Measurements from ENCODE around the gene SCRN1. TPM values are rescaled to one million over a fixed set of nuclear protein-coding genes. Genes with fewer than 3 reads are reported as not detected.
"Not testable (repeated sequence)": the region's sequence is repeated elsewhere in the genome, so short reads cannot be mapped to it uniquely, and the experiment has no call there.

The SCRN1 gene
- total RNA-seq, 1 experiment from 2014 or later: 20.5 TPM

GRCh38 chr7:29915481-29916215 lies 74.0 kb downstream of the SCRN1 start:
- DNase-seq (ENCODE audit: low read depth): no peak
- in situ Hi-C loops (cut with HindIII; ENCODE audit: low pct_unique_long_range_greater_than_20kb, low sequenced_read_pairs): no loop called here

GRCh38 chr7:29914180-29914579 lies 75.4 kb downstream of the SCRN1 start:
- DNase-seq (ENCODE audit: low read depth): no peak
- in situ Hi-C loops (cut with HindIII; ENCODE audit: low pct_unique_long_range_greater_than_20kb, low sequenced_read_pairs): no loop called here

- no peak for DNase-seq (ENCODE audit: low read depth)
- in situ Hi-C loops (cut with HindIII; ENCODE audit: low pct_unique_long_range_greater_than_20kb, low sequenced_read_pairs): no loop called here
Observed at GRCh38 chr7:29906200-29907022, 83.2 kb downstream of the SCRN1 start.

- DNase-seq (ENCODE audit: low read depth): no peak
- in situ Hi-C loops (cut with HindIII; ENCODE audit: low pct_unique_long_range_greater_than_20kb, low sequenced_read_pairs): no loop called here
Observed at GRCh38 chr7:29900745-29901144, 88.9 kb downstream of the SCRN1 start.

GRCh38 chr7:29898301-29898700 lies 91.3 kb downstream of the SCRN1 start:
- DNase-seq (ENCODE audit: low read depth): no peak
- in situ Hi-C loops (cut with HindIII; ENCODE audit: low pct_unique_long_range_greater_than_20kb, low sequenced_read_pairs): no loop called here

- no peak for DNase-seq (ENCODE audit: low read depth)
- in situ Hi-C loops (cut with HindIII; ENCODE audit: low pct_unique_long_range_greater_than_20kb, low sequenced_read_pairs): no loop called here
Observed at GRCh38 chr7:29896685-29897411, 92.8 kb downstream of the SCRN1 start.

GRCh38 chr7:29895559-29895958 lies 94.0 kb downstream of the SCRN1 start:
- no peak for DNase-seq (ENCODE audit: low read depth)
- in situ Hi-C loops (cut with HindIII; ENCODE audit: low pct_unique_long_range_greater_than_20kb, low sequenced_read_pairs): no loop called here

GRCh38 chr7:29894256-29894655 lies 95.3 kb downstream of the SCRN1 start:
- no peak for DNase-seq (ENCODE audit: low read depth)
- in situ Hi-C loops (cut with HindIII; ENCODE audit: low pct_unique_long_range_greater_than_20kb, low sequenced_read_pairs): no loop called here

- in situ Hi-C loops (cut with HindIII; ENCODE audit: low pct_unique_long_range_greater_than_20kb, low sequenced_read_pairs): no loop called here
Observed at GRCh38 chr7:29893351-29893965, 96.1 kb downstream of the SCRN1 start.

GRCh38 chr7:29892231-29892630 lies 97.4 kb downstream of the SCRN1 start:
- in situ Hi-C loops (cut with HindIII; ENCODE audit: low pct_unique_long_range_greater_than_20kb, low sequenced_read_pairs): no loop called here
- no peak for DNase-seq (ENCODE audit: low read depth)

More at GRCh38 chr7:29893351-29893965, 96.1 kb downstream of the SCRN1 start:
- DNase-seq (ENCODE audit: low read depth): no peak

- DNase-seq (ENCODE audit: low read depth): no peak
- in situ Hi-C loops (cut with HindIII; ENCODE audit: low pct_unique_long_range_greater_than_20kb, low sequenced_read_pairs): no loop called here
Observed at GRCh38 chr7:29891766-29892165, 97.8 kb downstream of the SCRN1 start.

GRCh38 chr7:29890786-29891185 lies 98.8 kb downstream of the SCRN1 start:
- in situ Hi-C loops (cut with HindIII; ENCODE audit: low pct_unique_long_range_greater_than_20kb, low sequenced_read_pairs); DNase-seq (ENCODE audit: low read depth): not testable (repeated sequence)

GRCh38 chr7:29890251-29890650 lies 99.3 kb downstream of the SCRN1 start:
- in situ Hi-C loops (cut with HindIII; ENCODE audit: low pct_unique_long_range_greater_than_20kb, low sequenced_read_pairs): no loop called here
- no peak for DNase-seq (ENCODE audit: low read depth)

GRCh38 chr7:29889288-29889687 lies 100.3 kb downstream of the SCRN1 start:
- no peak for DNase-seq (ENCODE audit: low read depth)
- in situ Hi-C loops (cut with HindIII; ENCODE audit: low pct_unique_long_range_greater_than_20kb, low sequenced_read_pairs): no loop called here

GRCh38 chr7:29888006-29888405 lies 101.6 kb downstream of the SCRN1 start:
- no peak for DNase-seq (ENCODE audit: low read depth)
- in situ Hi-C loops (cut with HindIII; ENCODE audit: low pct_unique_long_range_greater_than_20kb, low sequenced_read_pairs): no loop called here

GRCh38 chr7:29886827-29887226 lies 102.8 kb downstream of the SCRN1 start:
- in situ Hi-C loops (cut with HindIII; ENCODE audit: low pct_unique_long_range_greater_than_20kb, low sequenced_read_pairs): no loop called here
- no peak for DNase-seq (ENCODE audit: low read depth)

- in situ Hi-C loops (cut with HindIII; ENCODE audit: low pct_unique_long_range_greater_than_20kb, low sequenced_read_pairs): no loop called here
- DNase-seq (ENCODE audit: low read depth): no peak
Observed at GRCh38 chr7:29885626-29886025, 104.0 kb downstream of the SCRN1 start.

- no peak for DNase-seq (ENCODE audit: low read depth)
- in situ Hi-C loops (cut with HindIII; ENCODE audit: low pct_unique_long_range_greater_than_20kb, low sequenced_read_pairs): no loop called here
Observed at GRCh38 chr7:29884399-29885272, 105.0 kb downstream of the SCRN1 start.

Data from Caki2 (cell line).